Spinal cord (tissue), 10 donors: ENCODE data around the gene TRIM27. TPM values are rescaled to one million over a fixed set of nuclear protein-coding genes. Genes with fewer than 3 reads are reported as not detected.
"Not testable (repeated sequence)": the region's sequence is repeated elsewhere in the genome, so short reads cannot be mapped to it uniquely, and the experiment has no call there.

ENCODE experiments used
- DNase-seq, 6 donors: peaks; one replicate each; pipeline versions ENCODE4 v3.0.0 to v3.0.0-alpha.2; 2013 to 2015; ENCODE audit warnings: low spot score in 6 of 6, low read depth in 4 of 6
- H3K27ac ChIP-seq: one replicate; pipeline ENCODE4 v1.5.1; 2013; ENCODE audit warnings: low read depth, low read length, control low read depth
- H3K27me3 ChIP-seq: one replicate; pipeline ENCODE4 v1.6.1; 2013; ENCODE audit warnings: low read length; ENCODE audit not compliant: control insufficient read depth, insufficient read depth
- H3K36me3 ChIP-seq: one replicate; pipeline ENCODE4 v1.6.1; 2013; ENCODE audit warnings: low read length; ENCODE audit not compliant: control insufficient read depth, insufficient read depth
- H3K4me1 ChIP-seq: one replicate; pipeline ENCODE4 v1.6.1; 2013; ENCODE audit warnings: low read length; ENCODE audit not compliant: control insufficient read depth, insufficient read depth
- H3K4me3 ChIP-seq: one replicate; pipeline ENCODE4 v1.5.1; 2013; ENCODE audit warnings: low read depth, low read length, control low read depth
- H3K9me3 ChIP-seq: one replicate; pipeline ENCODE4 v1.6.1; 2013; ENCODE audit warnings: low read length; ENCODE audit not compliant: control insufficient read depth, insufficient read depth
- WGBS: methylation state at CpG from one replicate; pipeline ENCODE4 v1.1.5; 2013; ENCODE audit warnings: missing lambda C conversion rate; ENCODE audit not compliant: insufficient coverage; 5-methylcytosine and 5-hydroxymethylcytosine counted together
- polyA plus RNA-seq, 2 donors: library from polyadenylated mRNA; unstranded; fragments of 120-200 nt; gene quantifications; one replicate each; pipeline ENCODE4 v1.2.1, GENCODE V29; 2013; ENCODE audit not compliant: insufficient read length in 2 of 2
- small RNA-seq: library from RNA; depleted of rRNA; stranded (forward); fragments of <200 nt; gene quantifications from one replicate; pipeline ENCODE3, GENCODE V24; 2014; ENCODE audit warnings: low replicate concordance
- total RNA-seq, 2 donors: library from RNA; depleted of rRNA in 1 of 2; stranded (reverse); fragments of 120-200 nt in 1 of 2; fragments of >200 nt in 1 of 2; gene quantifications; one replicate each; pipeline versions ENCODE4 v1.2.3 to v1.2.4, GENCODE V29; 2013 to 2014
- donor health status: healthy.

TRIM27 gene
- total and polyA plus RNA-seq, 4 donors = 56.5 to 72.2 (median 66.0) TPM

GRCh38 chr6:28856620-28857005 lies 67.2 kb downstream of the TRIM27 start:
- no peaks in the 10 kb centered on the region for H3K4me1 ChIP-seq
- no peaks in the 10 kb centered on the region for H3K9me3 ChIP-seq
- WGBS = no CpG with 5 or more reads among the region's 1 CpG
- H3K36me3 ChIP-seq = no peaks in the 10 kb centered on the region
- H3K27ac ChIP-seq = no peak overlapping the region
- no peaks in the 10 kb centered on the region for H3K27me3 ChIP-seq
- DNase-seq = no peak
- no peak overlapping the region for H3K4me3 ChIP-seq

DNA sequence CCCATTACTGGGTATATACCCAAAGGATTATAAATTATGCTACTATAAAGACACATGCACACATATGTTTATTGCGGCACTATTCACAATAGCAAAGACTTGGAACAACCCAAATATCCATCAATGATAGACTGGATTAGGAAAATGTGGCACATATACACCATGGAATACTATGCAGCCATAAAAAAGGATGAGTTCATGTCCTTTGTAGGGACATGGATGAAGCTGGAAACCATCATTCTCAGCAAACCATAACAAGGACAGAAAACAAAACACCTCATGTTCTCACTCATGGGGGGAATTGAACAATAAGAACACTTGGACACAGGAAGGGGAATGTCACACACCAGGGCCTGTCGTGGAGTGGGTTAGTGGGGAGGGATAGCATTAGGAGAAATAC lies 69.4 kb downstream of the TRIM27 start:
- H3K27me3 ChIP-seq, H3K4me1 ChIP-seq, DNase-seq, H3K36me3 ChIP-seq, H3K27ac ChIP-seq, H3K9me3 ChIP-seq, H3K4me3 ChIP-seq: not testable (repeated sequence)
- no CpG with 5 or more reads among the region's 2 CpGs for WGBS

Small RNA genes within 50 kb of the gene (small RNA-seq; reads per million reads assigned to genes)
- gene RNU6-930P = not detected

Other genes with a start within 250 kb of the TRIM27 start
- 1 to 10 TPM; 3.1 to 5.6 TPM for gene ZNF311, start 81.3 kb upstream of the TRIM27 start, total RNA-seq
- gene ZNF311, start 81.3 kb upstream of the TRIM27 start, polyA plus RNA-seq = 1 to 10 TPM; 6.9 TPM
- gene OR2W1, start 121.2 kb upstream of the TRIM27 start, total RNA-seq = not detected
- gene OR2W1, start 121.2 kb upstream of the TRIM27 start, polyA plus RNA-seq = not detected
- not detected for gene OR2B3, start 163.3 kb upstream of the TRIM27 start, total RNA-seq
- not detected for gene OR2B3, start 163.3 kb upstream of the TRIM27 start, polyA plus RNA-seq
- not detected for gene OR2J1, start 175.5 kb upstream of the TRIM27 start, total RNA-seq
- gene OR2J1, start 175.5 kb upstream of the TRIM27 start, polyA plus RNA-seq = not detected
- gene OR2J3, start 184.1 kb upstream of the TRIM27 start, total RNA-seq = under 1 TPM; 0.10 to 0.11 TPM
- not detected for gene OR2J3, start 184.1 kb upstream of the TRIM27 start, polyA plus RNA-seq
- under 1 TPM; 0.11 to 0.40 TPM for gene OR2J2, start 246.9 kb upstream of the TRIM27 start, total RNA-seq
- gene OR2J2, start 246.9 kb upstream of the TRIM27 start, polyA plus RNA-seq = not detected